Activated CD8-positive, alpha-beta memory T cell treated with anti-CD3 and anti-CD28 coated beads, Interleukin-2, amount 50 U/mL, for 48 hours (primary cell): ENCODE measurements around the gene LYRM1.

Source experiments
- DNase-seq: peaks from one replicate; pipeline ENCODE4 v3.0.0-alpha.2; 2020

LYRM1 gene

GRCh38 chr16:20873331-20873730 lies 27.2 kb upstream of the LYRM1 start:
- no peak for DNase-seq

GRCh38 chr16:20874088-20874581 lies 26.4 kb upstream of the LYRM1 start:
- no peak for DNase-seq

GRCh38 chr16:20875355-20875650 lies 25.3 kb upstream of the LYRM1 start:
- no peak for DNase-seq

DNA sequence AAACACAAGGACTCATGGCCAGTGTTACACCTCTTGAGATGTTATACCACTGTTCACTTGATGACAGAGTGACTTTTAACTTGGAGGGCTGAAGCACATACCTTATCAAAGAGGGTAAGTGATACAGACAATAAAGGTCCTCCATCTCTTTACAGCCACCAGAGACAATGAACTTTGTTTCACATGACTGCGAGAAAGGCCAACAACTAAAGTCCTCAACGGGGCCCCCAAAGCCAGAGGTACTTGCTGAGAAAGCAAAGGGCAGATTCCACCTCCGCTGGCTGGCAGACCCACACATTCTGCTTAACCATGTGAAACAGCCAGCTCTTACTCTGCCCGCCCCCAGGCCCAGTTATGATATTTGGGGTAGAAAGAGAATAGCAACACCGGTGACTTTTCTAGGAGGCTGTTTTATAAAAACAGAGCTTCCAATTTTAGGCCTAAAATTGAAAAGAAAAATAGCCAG lies 21.9 kb upstream of the LYRM1 start:
- no peak for DNase-seq

DNA sequence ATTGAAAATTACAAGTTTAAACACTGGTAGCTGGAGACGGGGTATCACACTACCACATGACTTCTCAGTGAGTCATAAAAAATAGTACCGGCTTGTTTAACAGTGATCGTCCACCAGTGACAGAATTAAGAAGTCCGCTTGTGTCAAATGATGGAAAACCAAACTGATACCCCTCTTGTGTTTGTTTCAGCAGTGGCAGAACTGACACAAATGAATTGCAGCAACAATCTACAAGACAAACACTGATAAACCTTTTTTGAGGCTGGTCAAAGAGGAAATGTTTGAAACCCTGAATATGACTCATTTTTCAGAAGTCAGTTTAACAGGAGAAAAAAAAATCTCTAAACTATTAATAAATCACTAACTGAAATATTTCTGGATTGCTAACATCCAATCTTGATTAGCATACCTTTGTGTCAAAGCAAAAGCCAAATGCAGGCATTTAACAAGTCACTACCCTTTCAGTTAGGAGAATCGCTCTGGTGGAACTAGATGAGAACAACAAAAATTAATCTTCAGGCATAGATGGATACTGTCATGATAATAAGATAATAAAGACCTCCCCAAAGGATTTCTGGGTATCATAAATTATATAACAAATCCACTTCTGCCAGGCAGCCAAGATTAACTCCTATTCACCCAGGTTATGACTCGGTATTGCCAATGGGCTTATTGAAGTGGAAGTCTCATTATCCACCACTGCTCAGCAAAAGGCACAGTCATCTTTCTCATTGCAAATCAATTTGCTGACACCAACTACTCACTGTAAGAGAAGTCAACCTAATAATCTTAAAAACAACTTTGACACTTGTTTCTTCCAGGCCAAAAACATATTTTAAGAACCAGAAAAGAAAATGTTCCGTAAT lies 21.2 kb upstream of the LYRM1 start:
- DNase-seq = no peak

- no peak for DNase-seq
Observed at GRCh38 chr16:20880867-20881502, 19.6 kb upstream of the LYRM1 start.

DNA sequence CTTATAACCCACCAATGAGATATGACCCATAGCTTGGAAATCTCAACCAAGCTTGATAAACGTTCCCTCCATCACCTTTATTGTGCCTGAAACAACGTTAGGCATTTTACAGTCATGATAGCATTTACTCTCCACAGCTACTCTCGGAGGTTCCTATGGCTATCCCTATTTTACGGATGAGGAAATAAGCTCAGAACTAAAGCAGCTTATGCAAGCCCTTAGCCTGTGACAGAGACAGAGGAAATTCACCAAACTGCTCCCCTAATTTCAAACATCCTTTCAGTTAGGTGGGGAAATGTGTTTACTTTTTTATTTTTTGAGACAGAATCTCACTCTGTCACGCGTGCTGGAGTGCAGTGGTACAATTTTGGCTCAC lies 19.1 kb upstream of the LYRM1 start:
- no peak for DNase-seq

DNA sequence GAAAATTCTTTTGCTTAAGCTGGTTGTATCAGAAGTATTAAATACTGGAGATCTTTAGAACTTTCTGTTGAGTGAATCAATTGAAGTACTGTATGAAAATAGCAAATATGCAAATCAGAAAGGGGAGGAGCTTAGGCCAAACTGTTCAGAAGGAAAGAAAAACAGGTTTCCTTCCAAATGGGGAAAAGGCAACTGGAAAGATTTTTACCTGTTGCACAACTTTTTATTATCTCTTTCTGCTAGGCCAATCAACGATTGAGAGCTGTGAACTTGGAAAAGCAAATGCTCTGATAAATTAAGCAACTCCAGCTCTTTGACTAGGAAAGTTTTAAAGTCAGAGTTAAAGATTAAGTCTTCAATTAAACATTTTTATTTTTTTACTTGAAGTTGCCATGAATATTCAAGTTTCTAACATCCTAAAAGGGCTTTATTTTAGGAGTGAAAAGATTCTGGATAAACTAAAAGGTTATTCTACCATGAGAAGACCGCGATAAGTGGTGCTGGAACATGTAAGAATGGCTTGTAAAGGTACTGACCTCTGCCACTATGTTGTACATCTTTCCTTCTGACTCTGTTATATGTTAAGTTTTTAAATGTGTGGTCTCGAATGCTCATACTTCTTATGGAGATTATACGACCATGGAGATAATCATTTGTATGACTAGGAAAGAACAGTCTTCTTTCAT lies 16.9 kb upstream of the LYRM1 start:
- DNase-seq = no peak

DNA sequence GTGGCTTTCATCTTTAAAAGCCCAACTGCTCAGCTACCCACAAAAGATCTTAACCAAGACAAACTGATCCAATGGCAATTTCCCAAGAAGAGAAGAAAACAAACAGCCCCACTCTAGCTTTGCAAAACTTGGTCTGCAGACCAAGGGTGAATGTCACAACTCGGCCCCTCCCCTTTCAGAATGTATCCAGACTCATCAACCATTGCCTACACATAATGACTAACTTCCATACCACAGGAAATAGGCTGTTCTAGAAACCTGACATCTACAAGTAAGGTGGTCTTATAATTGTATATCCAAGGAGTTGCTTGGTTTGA lies 16.4 kb upstream of the LYRM1 start:
- DNase-seq = no peak

GRCh38 chr16:20886320-20886719 lies 14.3 kb upstream of the LYRM1 start:
- no peak for DNase-seq

GRCh38 chr16:20887207-20887606 lies 13.4 kb upstream of the LYRM1 start:
- no peak for DNase-seq

DNA sequence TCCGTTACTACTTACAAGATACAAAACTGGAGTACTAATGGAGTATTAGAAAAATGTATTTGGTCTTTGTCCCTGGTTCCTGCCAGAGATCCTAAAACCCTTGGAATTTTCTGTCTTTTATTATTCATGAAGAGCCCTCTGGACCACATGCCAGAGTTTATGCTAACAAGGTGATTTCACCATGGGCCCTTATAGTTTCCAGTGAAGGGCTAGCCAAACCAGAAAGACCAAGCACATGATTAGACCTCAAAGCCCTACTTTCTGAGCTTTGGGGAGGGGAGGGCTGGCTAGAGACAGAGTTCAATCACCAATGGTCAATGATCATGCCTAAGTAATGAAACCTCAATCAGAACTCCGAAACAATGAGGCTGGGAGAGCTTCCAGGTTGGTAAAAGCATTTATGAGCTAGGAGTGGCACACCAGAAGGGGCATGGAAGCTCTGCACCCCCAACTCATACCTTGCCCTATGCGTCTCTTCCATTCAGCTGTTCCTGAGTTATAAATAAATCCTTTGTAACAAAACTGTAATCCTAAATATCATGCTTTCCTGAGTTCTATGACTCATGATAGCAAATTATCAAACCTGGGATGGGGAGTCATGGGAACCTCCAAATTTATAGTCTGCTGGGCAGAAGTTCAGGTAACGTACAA lies 10.8 kb upstream of the LYRM1 start:
- DNase-seq = no peak

DNA sequence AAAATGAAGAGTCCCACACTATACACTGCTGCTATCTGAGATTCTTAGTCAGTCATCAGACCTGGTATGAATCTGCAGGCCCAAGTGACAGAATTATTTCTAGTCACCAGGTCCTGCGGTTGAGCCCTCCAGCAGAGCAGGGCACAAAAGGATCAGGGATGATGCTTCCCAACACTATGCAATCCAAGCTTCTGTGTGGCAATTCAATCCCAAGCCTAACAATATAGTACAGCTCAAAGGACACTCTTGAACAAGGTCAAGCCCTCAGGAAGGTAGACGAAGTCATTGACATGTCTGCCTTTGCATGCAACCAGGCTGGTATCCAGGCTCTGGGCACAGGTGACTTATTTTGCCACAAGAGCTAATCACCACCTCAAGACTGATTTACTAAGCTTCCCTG lies 6.2 kb upstream of the LYRM1 start:
- DNase-seq = no peak

- DNase-seq = no peak
Observed at GRCh38 chr16:20897253-20897897, 3.2 kb upstream of the LYRM1 start.

- no peak for DNase-seq
Observed at GRCh38 chr16:20897922-20898321, 2.6 kb upstream of the LYRM1 start.

DNA sequence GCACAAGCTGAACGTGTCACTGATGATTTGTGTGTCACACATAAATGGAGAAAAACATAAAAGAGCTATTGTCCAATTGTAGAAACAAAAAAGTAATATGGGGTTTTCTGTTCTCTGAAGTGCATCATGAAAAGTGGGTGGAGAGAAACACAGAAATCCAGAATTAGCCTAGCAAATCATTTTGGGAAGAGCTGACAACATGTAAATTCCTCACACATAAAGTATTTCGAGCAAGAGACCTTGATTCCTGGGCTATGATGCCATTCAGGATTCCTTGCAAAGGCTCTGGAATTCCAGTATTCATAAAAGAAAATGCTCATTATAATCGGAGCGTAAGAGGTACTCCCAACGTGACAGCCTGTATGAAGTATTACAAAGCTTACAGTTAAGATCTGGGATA lies 1.5 kb upstream of the LYRM1 start:
- no peak for DNase-seq

DNA sequence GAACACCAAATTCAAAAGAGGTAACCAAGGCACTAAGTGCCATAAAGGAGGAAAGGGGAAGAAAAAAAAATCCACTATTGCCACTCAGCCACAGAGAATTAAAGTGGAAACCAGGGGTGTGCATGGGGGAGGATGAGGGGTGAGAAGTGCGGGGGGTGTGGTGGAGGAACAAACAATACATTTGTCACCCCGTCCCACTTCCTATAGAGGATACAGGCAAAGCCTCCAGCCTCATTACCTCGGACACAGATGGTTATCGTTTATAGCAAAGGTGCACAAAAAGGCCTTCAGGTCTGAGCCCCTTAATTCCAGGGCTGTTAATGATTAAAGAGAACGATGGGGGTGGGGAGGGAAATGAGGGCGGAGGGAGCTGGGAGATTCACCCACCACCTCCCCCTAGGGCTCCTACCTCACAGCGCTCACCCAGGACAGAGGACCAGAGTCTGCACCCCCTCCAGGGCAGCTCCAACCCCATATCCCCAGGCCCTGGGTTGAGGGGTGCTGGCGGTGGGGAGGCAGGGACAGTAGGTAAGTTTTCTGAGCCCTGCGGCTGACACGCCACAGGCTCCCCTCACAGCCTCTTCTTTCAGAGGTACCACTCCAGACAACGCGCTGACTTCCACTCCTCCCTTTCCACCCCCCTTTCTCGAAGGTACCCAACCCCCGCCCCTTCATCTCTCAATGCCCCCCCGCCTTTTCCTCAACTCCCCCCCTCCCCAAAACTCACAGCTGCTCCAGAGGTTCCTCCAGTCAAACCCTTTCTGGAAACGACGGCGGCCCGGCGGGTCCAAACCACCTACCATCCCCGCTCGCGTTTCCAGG lies 883 bp upstream of the LYRM1 start:
- DNase-seq = peak; percentile 61

DNA sequence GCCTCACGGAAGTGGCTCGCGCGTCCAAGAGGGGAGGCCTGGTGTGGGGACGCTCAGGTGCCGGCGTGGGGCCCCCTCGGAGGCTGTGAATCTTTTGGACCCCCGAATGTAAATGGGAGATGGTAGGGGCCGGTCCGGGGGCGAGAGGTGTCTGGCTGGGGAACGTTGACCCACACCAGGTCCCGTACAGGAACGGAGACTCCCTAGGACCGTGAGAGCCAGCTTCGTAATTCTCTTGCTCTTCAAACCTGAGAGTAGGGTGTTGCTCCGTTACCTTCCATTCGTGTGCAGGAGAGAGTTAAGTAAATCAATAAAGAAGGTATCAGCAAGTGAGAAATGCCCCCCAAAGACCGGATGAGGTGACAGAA lies 481 bp downstream of the LYRM1 start:
- DNase-seq = no peak

DNA sequence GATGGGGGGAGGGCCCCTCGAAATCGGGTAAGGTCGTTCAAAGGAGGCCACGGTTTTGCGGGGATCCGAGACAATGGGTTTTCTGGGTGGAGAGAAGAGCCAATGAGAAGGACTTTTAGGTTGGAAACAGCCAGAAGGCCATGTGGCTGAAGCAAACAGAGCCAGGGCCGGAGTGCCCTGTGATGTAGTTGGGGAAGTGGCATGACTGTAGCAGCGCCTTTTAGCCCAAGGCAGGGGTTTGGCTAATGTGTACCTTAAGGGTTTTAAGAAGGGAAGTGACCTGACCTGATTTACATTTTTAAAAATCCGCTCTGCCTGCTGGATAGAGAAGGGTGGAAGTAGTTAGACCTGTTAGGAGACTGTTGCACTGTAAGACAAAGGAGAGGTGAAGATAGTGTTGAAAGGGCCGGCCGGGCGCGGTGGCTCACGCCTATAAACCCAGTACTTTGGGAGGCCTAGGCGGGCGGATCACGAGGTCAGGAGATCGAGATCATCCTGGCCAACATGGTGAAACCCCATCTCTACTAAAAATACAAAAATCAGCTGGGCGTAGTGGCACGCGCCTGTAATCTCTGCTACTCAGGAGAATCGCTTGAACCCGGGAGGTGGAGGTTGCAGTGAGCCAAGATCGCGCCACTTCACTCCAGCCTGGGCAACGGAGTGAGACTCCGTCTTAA lies 1.0 kb downstream of the LYRM1 start:
- peak; percentile 62 for DNase-seq

GRCh38 chr16:20902426-20902825 lies 1.9 kb downstream of the LYRM1 start:
- DNase-seq = no peak

GRCh38 chr16:20903116-20903898 lies 2.7 kb downstream of the LYRM1 start:
- DNase-seq = no peak
